HepG2 (cell line): ENCODE data around the gene MBD4. TPM values are rescaled to one million over a fixed set of nuclear protein-coding genes. Genes with fewer than 3 reads are reported as not detected.

Experiments
- ATF7-NPFF ChIP-seq: sonication (generic); formaldehyde crosslinking; IDR thresholded peaks from 2 replicates; pipeline ENCODE4 v1.8.1; 2023; ENCODE audit warnings: mild to moderate bottlenecking, low read depth, missing genetic modification reagents, moderate library complexity
- EEA1 ChIP-seq: sonication (generic); formaldehyde crosslinking; IDR thresholded peaks from 2 replicates; pipeline ENCODE4 v1.5.1; 2020; ENCODE audit warnings: mild to moderate bottlenecking, missing genetic modification reagents, borderline replicate concordance
- GABPA ChIP-seq, 2 experiments: IDR thresholded peaks; 2 replicates each; pipeline ENCODE4 v1.6.1; 2011 to 2016; ENCODE audit warnings: low read depth in 2 of 2, low read length in 1 of 2, missing biosample characterization in 1 of 2, missing genetic modification characterization in 1 of 2
- LCORL ChIP-seq, 2 experiments: fragments of 450-650 bp in 1 of 2; sonication (generic) in 1 of 2; formaldehyde crosslinking in 1 of 2; IDR thresholded peaks; 2 replicates each; pipeline versions ENCODE4 v1.5.0 to v1.6.1; 2017 to 2020; ENCODE audit warnings: antibody characterized with exemption in 1 of 2, missing genetic modification reagents in 1 of 2
- TEAD2 ChIP-seq: sonication (generic); formaldehyde crosslinking; IDR thresholded peaks from 2 replicates; pipeline ENCODE4 v1.9.0; 2021; ENCODE audit warnings: missing genetic modification reagents
- ZFP37 ChIP-seq: sonication (generic); formaldehyde crosslinking; IDR thresholded peaks from 2 replicates; pipeline ENCODE4 v1.4.0; 2020; ENCODE audit warnings: missing genetic modification reagents, borderline replicate concordance
- ZNF333 ChIP-seq: sonication (generic); formaldehyde crosslinking; IDR thresholded peaks from 2 replicates; pipeline ENCODE4 v1.4.0; 2020; ENCODE audit warnings: mild to moderate bottlenecking, missing genetic modification reagents, borderline replicate concordance
- ZNF788 ChIP-seq: sonication (generic); formaldehyde crosslinking; IDR thresholded peaks from 2 replicates; pipeline ENCODE4 v1.5.0; 2020; ENCODE audit warnings: mild to moderate bottlenecking, missing genetic modification reagents, borderline replicate concordance
- polyA plus RNA-seq, 8 experiments: library from polyadenylated mRNA; depleted of rRNA in 3 of 8; stranded (reverse) in 7 of 8; unstranded in 1 of 8; fragments of >200 nt; fragmentation: Illumina TruSeq in 4 of 8; extraction: Trizol in 4 of 8; gene quantifications; 2 replicates each; pipeline versions ENCODE4 v1.2.1 to v1.2.3, GENCODE V29; 2011 to 2016; ENCODE audit warnings: low read depth in 4 of 8, missing spikeins in 1 of 8, mixed read lengths in 1 of 8; ENCODE audit not compliant: insufficient read depth in 1 of 8
- total RNA-seq, 5 experiments: library from RNA; depleted of rRNA; stranded (reverse); fragments of >200 nt; fragmentation: Illumina TruSeq; extraction: Trizol; gene quantifications; 2 replicates each; pipeline ENCODE4 v1.2.3, GENCODE V29; 2016; ENCODE audit warnings: low read depth in 1 of 5
- TF ChIP-seq, protein P1 (sequence below): sonication (generic); formaldehyde crosslinking; IDR thresholded peaks from 2 replicates; pipeline ENCODE4 v1.5.1; 2020; ENCODE audit warnings: missing genetic modification reagents, mild to moderate bottlenecking, borderline replicate concordance
- TF ChIP-seq, protein P2 (sequence below): sonication (generic); formaldehyde crosslinking; IDR thresholded peaks from 2 replicates; pipeline ENCODE4 v1.4.0; 2020; ENCODE audit warnings: missing genetic modification reagents
- TF ChIP-seq, protein P3 (sequence below): sonication (generic); formaldehyde crosslinking; IDR thresholded peaks from 2 replicates; pipeline ENCODE4 v1.5.1; 2020; ENCODE audit warnings: mild to moderate bottlenecking, missing genetic modification reagents, moderate library complexity
- TF ChIP-seq, protein P4 (sequence below): sonication (generic); formaldehyde crosslinking; IDR thresholded peaks from 2 replicates; pipeline ENCODE4; 2020; ENCODE audit warnings: missing genetic modification reagents, mild to moderate bottlenecking, borderline replicate concordance
- TF ChIP-seq, protein P5 (sequence below): sonication (generic); formaldehyde crosslinking; conservative IDR thresholded peaks from 2 replicates; pipeline ENCODE4 v1.8.0; 2022; ENCODE audit warnings: missing genetic modification reagents
- TF ChIP-seq, protein P6 (sequence below): sonication (generic); formaldehyde crosslinking; IDR thresholded peaks from 2 replicates; pipeline ENCODE4 v1.8.0; 2022; ENCODE audit warnings: missing genetic modification reagents, mild to moderate bottlenecking, borderline replicate concordance

MBD4 gene
- total and polyA plus RNA-seq, 2 of the 13 experiments (the other 11 are each of a cell fraction or from before 2014, with no cell fraction given) = 14.9 to 25.3 TPM

DNA sequence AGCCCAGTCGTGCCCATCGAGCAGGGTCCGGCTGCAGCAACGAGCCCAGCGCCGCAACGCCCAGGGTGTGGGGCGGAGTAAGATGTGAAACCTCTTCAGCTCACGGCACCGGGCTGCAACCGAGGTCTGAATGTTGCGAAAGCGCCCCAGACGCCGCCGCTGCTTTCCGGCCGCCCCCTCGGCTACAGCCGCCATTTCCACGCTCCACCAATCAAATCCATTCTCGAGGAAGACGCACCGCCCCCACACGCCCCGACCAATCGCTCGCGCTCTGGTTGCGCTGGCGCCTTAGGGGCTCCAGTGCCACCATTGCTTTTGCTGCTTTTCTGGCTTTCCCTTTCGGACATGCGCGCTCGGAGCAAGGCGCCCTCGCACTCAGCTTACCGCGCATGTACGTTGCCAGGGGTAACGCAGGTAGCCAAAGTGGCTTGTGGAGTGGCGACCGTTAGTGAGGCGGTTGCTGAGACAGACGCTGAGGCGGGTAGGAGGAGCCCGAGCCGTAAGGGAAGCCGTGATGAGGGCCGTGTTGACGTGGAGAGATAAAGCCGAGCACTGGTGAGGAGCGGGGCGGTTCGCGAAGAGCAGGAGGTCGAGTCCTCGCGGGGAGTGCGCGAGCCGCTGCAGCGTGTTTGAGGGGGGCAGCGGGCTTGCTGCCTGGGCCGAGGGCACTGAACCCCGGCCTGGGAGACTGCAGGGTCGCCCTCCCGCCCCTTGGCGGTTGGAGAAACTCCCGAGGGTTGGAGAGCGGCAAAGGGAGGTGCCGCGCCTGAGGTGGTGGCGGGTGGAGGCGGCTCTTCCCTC lies at the start of gene MBD4, which contains the start of gene IFT122 (continued):
- TF ChIP-seq, protein P1, sequence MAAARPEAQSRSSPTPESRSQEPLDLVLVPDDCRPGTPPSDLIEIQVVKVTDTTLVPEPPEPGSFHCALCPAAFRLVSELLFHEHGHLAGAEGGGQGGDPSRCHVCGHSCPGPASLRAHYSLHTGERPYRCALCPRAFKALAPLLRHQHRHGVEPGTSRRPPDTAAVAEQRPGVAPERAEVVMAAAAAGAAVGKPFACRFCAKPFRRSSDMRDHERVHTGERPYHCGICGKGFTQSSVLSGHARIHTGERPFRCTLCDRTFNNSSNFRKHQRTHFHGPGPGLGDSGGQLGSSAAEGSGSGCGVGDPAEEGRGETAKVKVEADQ (CRISPR knock-in tag) = peak; percentile 64; the same call in 1 of the 2 replicates
- TF ChIP-seq, protein P2, sequence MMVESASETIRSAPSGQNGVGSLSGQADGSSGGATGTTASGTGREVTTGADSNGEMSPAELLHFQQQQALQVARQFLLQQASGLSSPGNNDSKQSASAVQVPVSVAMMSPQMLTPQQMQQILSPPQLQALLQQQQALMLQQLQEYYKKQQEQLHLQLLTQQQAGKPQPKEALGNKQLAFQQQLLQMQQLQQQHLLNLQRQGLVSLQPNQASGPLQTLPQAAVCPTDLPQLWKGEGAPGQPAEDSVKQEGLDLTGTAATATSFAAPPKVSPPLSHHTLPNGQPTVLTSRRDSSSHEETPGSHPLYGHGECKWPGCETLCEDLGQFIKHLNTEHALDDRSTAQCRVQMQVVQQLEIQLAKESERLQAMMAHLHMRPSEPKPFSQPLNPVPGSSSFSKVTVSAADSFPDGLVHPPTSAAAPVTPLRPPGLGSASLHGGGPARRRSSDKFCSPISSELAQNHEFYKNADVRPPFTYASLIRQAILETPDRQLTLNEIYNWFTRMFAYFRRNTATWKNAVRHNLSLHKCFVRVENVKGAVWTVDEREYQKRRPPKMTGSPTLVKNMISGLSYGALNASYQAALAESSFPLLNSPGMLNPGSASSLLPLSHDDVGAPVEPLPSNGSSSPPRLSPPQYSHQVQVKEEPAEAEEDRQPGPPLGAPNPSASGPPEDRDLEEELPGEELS (CRISPR knock-in tag) = no peak; the same call in none of the 2 replicates
- TF ChIP-seq ZNF333 (CRISPR knock-in tag) = peak; percentile 89; the same call in 1 of the 2 replicates
- peak; percentile 57; the same call in 1 of the 2 replicates for TF ChIP-seq ZNF788 (CRISPR knock-in tag)
- no peak for TF ChIP-seq LCORL (IDR thresholded peaks at IDR 0.05)
- TF ChIP-seq LCORL (CRISPR knock-in tag; IDR thresholded peaks at IDR 0.05) = peak; percentile 80; the same call in 1 of the 2 replicates
- peak; percentile 59; the same call in 1 of the 2 replicates for TF ChIP-seq EEA1
- TF ChIP-seq, protein P3, sequence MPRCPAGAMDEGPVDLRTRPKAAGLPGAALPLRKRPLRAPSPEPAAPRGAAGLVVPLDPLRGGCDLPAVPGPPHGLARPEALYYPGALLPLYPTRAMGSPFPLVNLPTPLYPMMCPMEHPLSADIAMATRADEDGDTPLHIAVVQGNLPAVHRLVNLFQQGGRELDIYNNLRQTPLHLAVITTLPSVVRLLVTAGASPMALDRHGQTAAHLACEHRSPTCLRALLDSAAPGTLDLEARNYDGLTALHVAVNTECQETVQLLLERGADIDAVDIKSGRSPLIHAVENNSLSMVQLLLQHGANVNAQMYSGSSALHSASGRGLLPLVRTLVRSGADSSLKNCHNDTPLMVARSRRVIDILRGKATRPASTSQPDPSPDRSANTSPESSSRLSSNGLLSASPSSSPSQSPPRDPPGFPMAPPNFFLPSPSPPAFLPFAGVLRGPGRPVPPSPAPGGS (CRISPR knock-in tag) = peak; percentile 95
- TF ChIP-seq ZFP37 (CRISPR knock-in tag) = no peak
- TF ChIP-seq, protein P4, sequence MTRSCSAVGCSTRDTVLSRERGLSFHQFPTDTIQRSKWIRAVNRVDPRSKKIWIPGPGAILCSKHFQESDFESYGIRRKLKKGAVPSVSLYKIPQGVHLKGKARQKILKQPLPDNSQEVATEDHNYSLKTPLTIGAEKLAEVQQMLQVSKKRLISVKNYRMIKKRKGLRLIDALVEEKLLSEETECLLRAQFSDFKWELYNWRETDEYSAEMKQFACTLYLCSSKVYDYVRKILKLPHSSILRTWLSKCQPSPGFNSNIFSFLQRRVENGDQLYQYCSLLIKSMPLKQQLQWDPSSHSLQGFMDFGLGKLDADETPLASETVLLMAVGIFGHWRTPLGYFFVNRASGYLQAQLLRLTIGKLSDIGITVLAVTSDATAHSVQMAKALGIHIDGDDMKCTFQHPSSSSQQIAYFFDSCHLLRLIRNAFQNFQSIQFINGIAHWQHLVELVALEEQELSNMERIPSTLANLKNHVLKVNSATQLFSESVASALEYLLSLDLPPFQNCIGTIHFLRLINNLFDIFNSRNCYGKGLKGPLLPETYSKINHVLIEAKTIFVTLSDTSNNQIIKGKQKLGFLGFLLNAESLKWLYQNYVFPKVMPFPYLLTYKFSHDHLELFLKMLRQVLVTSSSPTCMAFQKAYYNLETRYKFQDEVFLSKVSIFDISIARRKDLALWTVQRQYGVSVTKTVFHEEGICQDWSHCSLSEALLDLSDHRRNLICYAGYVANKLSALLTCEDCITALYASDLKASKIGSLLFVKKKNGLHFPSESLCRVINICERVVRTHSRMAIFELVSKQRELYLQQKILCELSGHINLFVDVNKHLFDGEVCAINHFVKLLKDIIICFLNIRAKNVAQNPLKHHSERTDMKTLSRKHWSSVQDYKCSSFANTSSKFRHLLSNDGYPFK = peak; percentile 91; the same call in 1 of the 2 replicates
- no peak for TF ChIP-seq GABPA (IDR thresholded peaks at IDR 0.05; ENCODE audit: low read depth, low read length)
- TF ChIP-seq GABPA (CRISPR knock-in tag; IDR thresholded peaks at IDR 0.05; ENCODE audit: low read depth) = peak; percentile 45; the same call in 1 of the 2 replicates
- no peak for TF ChIP-seq TEAD2 (CRISPR knock-in tag)
- TF ChIP-seq, protein P5, sequence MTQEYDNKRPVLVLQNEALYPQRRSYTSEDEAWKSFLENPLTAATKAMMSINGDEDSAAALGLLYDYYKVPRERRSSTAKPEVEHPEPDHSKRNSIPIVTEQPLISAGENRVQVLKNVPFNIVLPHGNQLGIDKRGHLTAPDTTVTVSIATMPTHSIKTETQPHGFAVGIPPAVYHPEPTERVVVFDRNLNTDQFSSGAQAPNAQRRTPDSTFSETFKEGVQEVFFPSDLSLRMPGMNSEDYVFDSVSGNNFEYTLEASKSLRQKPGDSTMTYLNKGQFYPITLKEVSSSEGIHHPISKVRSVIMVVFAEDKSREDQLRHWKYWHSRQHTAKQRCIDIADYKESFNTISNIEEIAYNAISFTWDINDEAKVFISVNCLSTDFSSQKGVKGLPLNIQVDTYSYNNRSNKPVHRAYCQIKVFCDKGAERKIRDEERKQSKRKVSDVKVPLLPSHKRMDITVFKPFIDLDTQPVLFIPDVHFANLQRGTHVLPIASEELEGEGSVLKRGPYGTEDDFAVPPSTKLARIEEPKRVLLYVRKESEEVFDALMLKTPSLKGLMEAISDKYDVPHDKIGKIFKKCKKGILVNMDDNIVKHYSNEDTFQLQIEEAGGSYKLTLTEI (CRISPR knock-in tag) = no peak
- peak; percentile 84 for TF ChIP-seq ATF7-NPFF (CRISPR knock-in tag)
- TF ChIP-seq, protein P6, sequence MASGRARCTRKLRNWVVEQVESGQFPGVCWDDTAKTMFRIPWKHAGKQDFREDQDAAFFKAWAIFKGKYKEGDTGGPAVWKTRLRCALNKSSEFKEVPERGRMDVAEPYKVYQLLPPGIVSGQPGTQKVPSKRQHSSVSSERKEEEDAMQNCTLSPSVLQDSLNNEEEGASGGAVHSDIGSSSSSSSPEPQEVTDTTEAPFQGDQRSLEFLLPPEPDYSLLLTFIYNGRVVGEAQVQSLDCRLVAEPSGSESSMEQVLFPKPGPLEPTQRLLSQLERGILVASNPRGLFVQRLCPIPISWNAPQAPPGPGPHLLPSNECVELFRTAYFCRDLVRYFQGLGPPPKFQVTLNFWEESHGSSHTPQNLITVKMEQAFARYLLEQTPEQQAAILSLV (CRISPR knock-in tag) = peak; percentile 87; the same call in 1 of the 2 replicates
